ENCODE data around the gene DNAL1. TPM values are rescaled to one million over a fixed set of nuclear protein-coding genes. Genes with fewer than 3 reads are reported as not detected.

Gene DNAL1
- total and polyA plus RNA-seq, 10 of the 15 experiments (the other 5 are each of a cell fraction or from before 2014, with no cell fraction given), result 2.4 to 18.2 (median 7.4) TPM

DNA sequence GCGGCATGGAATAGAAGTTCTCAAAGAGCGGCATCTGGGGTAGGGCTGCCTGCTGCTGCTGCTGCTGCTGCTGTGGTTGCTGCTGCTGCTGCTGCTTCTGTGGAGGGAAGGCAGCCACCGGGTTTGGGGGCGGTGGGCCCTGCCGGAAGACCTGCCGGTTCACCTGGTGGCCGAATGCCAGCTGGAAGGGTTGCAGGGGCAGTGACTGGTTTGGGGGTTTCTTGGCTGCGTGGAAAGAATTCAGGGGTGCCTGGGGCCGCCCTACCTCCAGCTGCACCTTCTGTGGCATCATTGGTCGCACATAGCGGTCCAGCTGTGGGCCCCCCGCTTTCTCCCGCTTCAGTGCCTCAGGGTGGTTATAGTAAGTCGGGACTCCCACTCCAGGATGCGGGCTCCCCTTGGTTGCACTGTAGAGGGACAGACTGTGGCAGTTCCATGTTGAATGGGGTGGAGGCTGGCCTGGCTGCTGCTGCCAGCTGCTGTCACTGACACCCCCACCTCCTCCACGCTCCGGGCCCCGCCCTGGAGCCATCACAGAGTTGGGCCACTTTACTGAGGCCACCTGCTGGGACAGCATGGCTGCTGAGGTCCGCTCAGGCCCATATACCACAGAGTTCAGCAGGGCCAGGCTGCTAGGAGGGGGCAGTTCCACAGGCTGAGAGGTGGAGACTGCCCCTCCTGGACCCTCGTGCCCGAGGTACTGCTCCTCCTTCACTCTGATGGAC, 94.5 kb downstream of the DNAL1 start:
- SMC1A ChIA-PET (ENCODE audit: uncharacterized antibody, unreplicated experiment), result no interaction called here

More for the DNA sequence above, 94.5 kb downstream of the DNAL1 start:
- in situ Hi-C loops (cut with MboI), result loop anchor here (25.0 kb wide), 1 partner anchor 298 kb away; no protein-coding TSS in a partner anchor
- TF ChIP-seq USF1 (IDR thresholded peaks at IDR 0.05; ENCODE audit: borderline replicate concordance, extremely low read length, insufficient read depth, low read depth, low read length), result no peak
- TF ChIP-seq POLR2AphosphoS2 (IDR thresholded peaks at IDR 0.05; ENCODE audit: low read depth, low read length), result no peak
- TF ChIP-seq USF2 (IDR thresholded peaks at IDR 0.05; ENCODE audit: borderline replicate concordance, low read depth, low read length), result no peak
- TF ChIP-seq CHD1 (IDR thresholded peaks at IDR 0.05; ENCODE audit: low read depth, low read length), result no peak
- TF ChIP-seq ZNF24 (IDR thresholded peaks at IDR 0.05), result no peak
- TF ChIP-seq ZNF217 (IDR thresholded peaks at IDR 0.05), result no peak
- no peak for TF ChIP-seq HDAC6 (IDR thresholded peaks at IDR 0.05; ENCODE audit: unreplicated experiment)
- CTCF ChIA-PET, result interaction anchor here (1.6 kb wide), 1 partner anchor 10 kb away, joined by 7 read pairs; no protein-coding TSS in a partner anchor
- Histone ChIP-seq H3K4me2 (ENCODE audit: control insufficient read depth, insufficient read depth) (no peak overlapping the region), H3K9ac (ENCODE audit: control insufficient read depth, insufficient read depth, low read length) (no peak overlapping the region), H3K4me1 (ENCODE audit: control insufficient read depth, insufficient read depth, low read length) (peaks cover 35% of the 10 kb centered on the region), H3K36me3 (ENCODE audit: control insufficient read depth in 2 of 2, insufficient read depth in 2 of 2, low read length in 1 of 2) (peaks cover 34 to 43% of the 10 kb centered on the region in 2 experiments), H3K9me3 (replicated peaks; ENCODE audit: control insufficient read depth, insufficient read depth, low read length) (no peaks in the 10 kb centered on the region), H3K27ac (ENCODE audit: control insufficient read depth, insufficient read depth) (no peak overlapping the region), H2AFZ (ENCODE audit: control insufficient read depth, low read depth, low read length) (no peak overlapping the region), H3K27me3 (replicated peaks in 1 of 2; ENCODE audit: control insufficient read depth in 2 of 2, insufficient read depth in 2 of 2, low read length in 1 of 2) (no peaks in the 10 kb centered on the region), H4K20me1 (ENCODE audit: control insufficient read depth, insufficient read depth) (peaks cover 18% of the 10 kb centered on the region), H3K79me2 (ENCODE audit: control insufficient read depth, insufficient read depth, low read length) (peaks cover 62% of the 10 kb centered on the region), H3K4me3 (no peak overlapping the region)
- FAIRE-seq (no peak), ATAC-seq (no peak), DNase-seq (ENCODE audit: low read depth, low spot score) (no peak)
- WGBS (ENCODE audit: insufficient coverage, insufficient replicate concordance, low lambda C conversion rate, missing lambda C conversion rate), result 91% methylated on average over 21 of the region's 21 CpGs
- BruUV-seq (replicated peaks), result TSS peak; percentile 59
- POLR2A ChIA-PET, result interaction anchor here (0.5 kb wide), 1 partner anchor 48 kb away, joined by 3 read pairs; no protein-coding TSS in a partner anchor
- RAD21 ChIA-PET (ENCODE audit: unreplicated experiment), result interaction anchor here (8.5 kb wide), 1 partner anchor 17 kb away, joined by 114 read pairs; a partner anchor contains a TSS
- intact Hi-C loops (cut with micrococcal nuclease; ENCODE audit: unreplicated experiment), result no loop called here

All from GM12878 (cell line).